ENCODE measurements around the gene KLRK1.

DNA sequence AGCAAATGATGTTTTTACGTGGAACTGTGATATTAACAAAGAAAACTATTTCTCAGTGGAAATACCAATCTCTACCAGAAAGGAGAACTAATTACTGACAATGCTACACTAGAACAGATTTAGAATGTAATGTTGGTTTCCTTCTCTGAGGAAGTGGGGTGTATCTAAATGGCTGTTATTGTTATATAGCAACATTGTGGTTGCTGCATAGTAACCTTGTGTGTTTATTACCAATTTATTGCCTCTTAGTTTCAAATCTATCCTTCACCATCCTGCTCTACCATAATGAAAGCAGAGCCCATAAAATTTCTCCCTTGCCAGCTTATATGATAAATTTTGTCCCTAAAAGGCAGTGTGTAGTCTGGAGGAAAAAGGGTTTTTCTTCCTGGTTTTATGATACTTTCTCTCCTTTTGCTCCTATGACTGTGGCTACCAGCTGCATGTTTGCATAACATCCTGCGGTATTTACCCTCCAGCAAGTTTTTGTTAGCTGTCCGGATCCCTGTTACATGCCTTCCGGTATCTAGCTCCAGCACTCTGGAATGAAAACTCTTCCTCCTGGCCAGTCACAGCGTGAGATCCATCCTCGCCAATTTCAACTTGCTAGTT is 5.7 kb upstream of the KLRK1 start:
- TF ChIP-seq, protein P1, sequence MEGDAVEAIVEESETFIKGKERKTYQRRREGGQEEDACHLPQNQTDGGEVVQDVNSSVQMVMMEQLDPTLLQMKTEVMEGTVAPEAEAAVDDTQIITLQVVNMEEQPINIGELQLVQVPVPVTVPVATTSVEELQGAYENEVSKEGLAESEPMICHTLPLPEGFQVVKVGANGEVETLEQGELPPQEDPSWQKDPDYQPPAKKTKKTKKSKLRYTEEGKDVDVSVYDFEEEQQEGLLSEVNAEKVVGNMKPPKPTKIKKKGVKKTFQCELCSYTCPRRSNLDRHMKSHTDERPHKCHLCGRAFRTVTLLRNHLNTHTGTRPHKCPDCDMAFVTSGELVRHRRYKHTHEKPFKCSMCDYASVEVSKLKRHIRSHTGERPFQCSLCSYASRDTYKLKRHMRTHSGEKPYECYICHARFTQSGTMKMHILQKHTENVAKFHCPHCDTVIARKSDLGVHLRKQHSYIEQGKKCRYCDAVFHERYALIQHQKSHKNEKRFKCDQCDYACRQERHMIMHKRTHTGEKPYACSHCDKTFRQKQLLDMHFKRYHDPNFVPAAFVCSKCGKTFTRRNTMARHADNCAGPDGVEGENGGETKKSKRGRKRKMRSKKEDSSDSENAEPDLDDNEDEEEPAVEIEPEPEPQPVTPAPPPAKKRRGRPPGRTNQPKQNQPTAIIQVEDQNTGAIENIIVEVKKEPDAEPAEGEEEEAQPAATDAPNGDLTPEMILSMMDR (IDR thresholded peaks at IDR 0.05): no peak
- no peak for TF ChIP-seq POLR2A (IDR thresholded peaks at IDR 0.05)

All from heart left ventricle (tissue), 13 donors.